HFF-Myc (cell line): ENCODE results near the gene ZSCAN16.

Experiments
- DNase-seq: peaks from one replicate; pipeline ENCODE4 v3.0.0-alpha.2; 2011; ENCODE audit warnings: low read depth; ENCODE audit errors: extremely low read depth
- H3K4me3 ChIP-seq: replicated peaks from 2 replicates; pipeline ENCODE4 v1.5.1; 2011; ENCODE audit warnings: low read depth, mild to moderate bottlenecking, control low read depth, low read length
- TF ChIP-seq, protein P1 (sequence below): IDR thresholded peaks from 2 replicates; pipeline ENCODE4 v1.5.1; 2012; ENCODE audit warnings: mild to moderate bottlenecking, low read depth, low read length, control low read depth; ENCODE audit errors: missing control alignments

ZSCAN16 gene

DNA sequence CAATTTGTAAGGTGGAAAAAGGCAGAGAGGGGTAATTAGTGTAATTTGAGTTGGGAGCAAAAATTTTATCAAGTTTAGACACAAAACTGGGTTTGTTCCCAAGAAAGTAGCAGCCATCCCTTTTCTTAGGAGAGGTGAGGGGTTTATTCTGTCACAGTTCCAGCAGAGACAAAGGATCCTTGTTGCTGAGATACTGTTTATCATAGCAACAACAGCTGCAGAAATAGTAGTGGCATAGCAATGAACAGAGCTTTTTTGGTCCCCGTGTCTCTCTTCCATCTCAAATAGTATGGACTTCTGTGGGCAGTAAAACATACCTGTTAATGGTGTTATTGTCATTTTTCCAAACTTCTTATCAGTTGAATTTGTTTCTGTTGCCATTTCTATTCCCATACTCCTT, 41.2 kb downstream of the ZSCAN16 start:
- DNase-seq: no peak
- TF ChIP-seq, protein P1, sequence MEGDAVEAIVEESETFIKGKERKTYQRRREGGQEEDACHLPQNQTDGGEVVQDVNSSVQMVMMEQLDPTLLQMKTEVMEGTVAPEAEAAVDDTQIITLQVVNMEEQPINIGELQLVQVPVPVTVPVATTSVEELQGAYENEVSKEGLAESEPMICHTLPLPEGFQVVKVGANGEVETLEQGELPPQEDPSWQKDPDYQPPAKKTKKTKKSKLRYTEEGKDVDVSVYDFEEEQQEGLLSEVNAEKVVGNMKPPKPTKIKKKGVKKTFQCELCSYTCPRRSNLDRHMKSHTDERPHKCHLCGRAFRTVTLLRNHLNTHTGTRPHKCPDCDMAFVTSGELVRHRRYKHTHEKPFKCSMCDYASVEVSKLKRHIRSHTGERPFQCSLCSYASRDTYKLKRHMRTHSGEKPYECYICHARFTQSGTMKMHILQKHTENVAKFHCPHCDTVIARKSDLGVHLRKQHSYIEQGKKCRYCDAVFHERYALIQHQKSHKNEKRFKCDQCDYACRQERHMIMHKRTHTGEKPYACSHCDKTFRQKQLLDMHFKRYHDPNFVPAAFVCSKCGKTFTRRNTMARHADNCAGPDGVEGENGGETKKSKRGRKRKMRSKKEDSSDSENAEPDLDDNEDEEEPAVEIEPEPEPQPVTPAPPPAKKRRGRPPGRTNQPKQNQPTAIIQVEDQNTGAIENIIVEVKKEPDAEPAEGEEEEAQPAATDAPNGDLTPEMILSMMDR: no peak
- H3K4me3 ChIP-seq: no peak overlapping the region

- peak; percentile 5 for DNase-seq
- no peak overlapping the region for H3K4me3 ChIP-seq
- TF ChIP-seq, protein P1: no peak
Observed at GRCh38 chr6:28167068-28167467, 42.7 kb downstream of the ZSCAN16 start.

DNA sequence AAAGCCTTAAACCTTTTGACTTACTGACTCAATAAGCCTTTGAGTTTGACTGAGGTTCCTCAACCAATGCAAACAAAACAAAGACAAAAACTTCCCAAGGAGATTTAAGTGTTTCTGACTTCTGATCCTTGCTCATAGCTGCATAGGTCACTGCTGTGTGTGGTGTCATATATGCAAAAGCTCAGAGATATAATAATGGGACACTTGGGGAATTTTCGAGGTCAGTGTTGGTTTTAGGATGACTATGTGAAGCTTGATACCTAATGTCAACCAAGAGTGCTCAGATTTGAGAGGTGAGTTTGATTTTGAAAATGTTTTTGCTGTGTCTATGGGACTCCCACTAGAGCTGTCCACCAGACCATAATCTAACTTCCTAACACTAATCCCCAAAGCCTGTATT, 43.5 kb downstream of the ZSCAN16 start:
- H3K4me3 ChIP-seq: no peak overlapping the region
- DNase-seq: no peak
- TF ChIP-seq, protein P1: no peak

GRCh38 chr6:28171271-28171670, 46.9 kb downstream of the ZSCAN16 start:
- no peak overlapping the region for H3K4me3 ChIP-seq
- TF ChIP-seq, protein P1: no peak
- DNase-seq: no peak

GRCh38 chr6:28172006-28172405, 47.6 kb downstream of the ZSCAN16 start:
- no peak overlapping the region for H3K4me3 ChIP-seq
- TF ChIP-seq, protein P1: no peak
- no peak for DNase-seq

DNA sequence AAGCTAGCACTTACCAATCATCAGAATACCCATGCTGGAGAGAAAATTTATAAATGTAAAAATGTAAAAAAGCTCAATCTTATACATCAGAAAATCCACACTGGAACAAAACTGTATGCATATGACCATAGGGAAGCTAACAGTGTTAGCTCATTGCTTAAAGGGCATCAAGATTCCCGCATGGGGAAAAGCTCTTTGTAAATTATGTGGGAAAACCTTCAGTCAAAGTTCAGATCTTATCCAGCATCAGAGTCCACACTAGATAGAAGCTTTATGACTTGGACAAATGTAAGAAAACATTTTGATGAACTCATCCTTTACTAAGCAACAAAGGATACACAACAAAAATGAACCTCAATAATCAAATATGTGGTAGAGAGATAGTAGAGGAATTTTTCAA, 52.0 kb downstream of the ZSCAN16 start:
- no peak overlapping the region for H3K4me3 ChIP-seq
- DNase-seq: no peak
- TF ChIP-seq, protein P1: no peak
